Ishikawa (cell line): ENCODE results near the gene SPOCK2.

Source experiments
- CEBPB ChIP-seq: IDR thresholded peaks from 2 replicates; pipeline ENCODE4 v1.6.1; 2012
- EP300 ChIP-seq: IDR thresholded peaks from 2 replicates; pipeline ENCODE4 v1.6.1; 2012; ENCODE audit warnings: borderline replicate concordance
- MAX ChIP-seq: IDR thresholded peaks from 2 replicates; pipeline ENCODE4 v1.6.1; 2012
- RAD21 ChIP-seq: IDR thresholded peaks from 2 replicates; pipeline ENCODE4 v1.6.1; 2012; ENCODE audit warnings: low read depth
- TEAD4 ChIP-seq: IDR thresholded peaks from 2 replicates; pipeline ENCODE4 v1.6.1; 2012
- YY1 ChIP-seq: IDR thresholded peaks from 2 replicates; pipeline ENCODE4 v1.6.1; 2012; ENCODE audit warnings: low read depth

GRCh38 chr10:72098836-72099599 is 10.7 kb upstream of the SPOCK2 start:
- TF ChIP-seq CEBPB (no peak), EP300 (no peak), YY1 (no peak), RAD21 (no peak), TEAD4 (no peak), MAX (no peak)
